GM23338 (cell line): ENCODE measurements around the gene PRODH2.

ENCODE experiments used
- CREB1 ChIP-seq: fragments of 250-450 bp; sonication (Bioruptor Pico); IDR thresholded peaks from 2 replicates; pipeline ENCODE4 v1.5.0; 2020; ENCODE audit warnings: low read depth, mild to moderate bottlenecking, moderate library complexity
- EZH2 ChIP-seq: fragments of 200-600 bp; sonication (generic); IDR thresholded peaks from one replicate; pipeline ENCODE4 v1.8.0; 2017; ENCODE audit warnings: antibody characterized with exemption, mild to moderate bottlenecking, low read depth; ENCODE audit not compliant: unreplicated experiment
- EZH2phosphoT487 ChIP-seq: fragments of 200-600 bp; sonication (generic); IDR thresholded peaks from one replicate; pipeline ENCODE4 v1.8.1; 2018; ENCODE audit warnings: antibody characterized with exemption; ENCODE audit not compliant: unreplicated experiment
- JUNB ChIP-seq: IDR thresholded peaks from one replicate; pipeline ENCODE4 v1.6.1; 2016; ENCODE audit warnings: antibody characterized with exemption; ENCODE audit not compliant: unreplicated experiment
- NANOG ChIP-seq: IDR thresholded peaks from 2 replicates; pipeline ENCODE4 v1.6.1; 2016; ENCODE audit warnings: antibody characterized with exemption, borderline replicate concordance
- POLR2AphosphoS5 ChIP-seq: IDR thresholded peaks from 2 replicates; pipeline ENCODE4 v1.6.1; 2016; ENCODE audit warnings: antibody characterized with exemption, low read depth
- ZNF114 ChIP-seq: fragments of 250-450 bp; sonication (Bioruptor Pico); IDR thresholded peaks from 2 replicates; pipeline ENCODE4 v1.5.0; 2020; ENCODE audit warnings: mild to moderate bottlenecking, moderate library complexity
- ZNF331 ChIP-seq: fragments of 250-450 bp; sonication (Bioruptor Pico); IDR thresholded peaks from 2 replicates; pipeline ENCODE4 v1.5.0; 2020; ENCODE audit warnings: low read depth, mild to moderate bottlenecking, moderate library complexity
- TF ChIP-seq, protein P1 (sequence below): IDR thresholded peaks from one replicate; pipeline ENCODE4 v1.6.1; 2018; ENCODE audit warnings: antibody characterized with exemption; ENCODE audit not compliant: unreplicated experiment
- TF ChIP-seq, protein P2 (sequence below), 2 experiments: fragments of 200-600 bp in 1 of 2; sonication (generic) in 1 of 2; conservative IDR thresholded peaks; 2 replicates each; pipeline versions ENCODE4 v1.5.1 to v1.6.1; 2016 to 2017; ENCODE audit warnings: antibody characterized with exemption in 2 of 2, low read depth in 2 of 2, mild to moderate bottlenecking in 2 of 2, moderate library complexity in 1 of 2
- TF ChIP-seq, protein P3 (sequence below): fragments of 250-450 bp; sonication (Bioruptor Pico); IDR thresholded peaks from 2 replicates; pipeline ENCODE4 v1.5.0; 2020; ENCODE audit warnings: mild to moderate bottlenecking, moderate library complexity

DNA sequence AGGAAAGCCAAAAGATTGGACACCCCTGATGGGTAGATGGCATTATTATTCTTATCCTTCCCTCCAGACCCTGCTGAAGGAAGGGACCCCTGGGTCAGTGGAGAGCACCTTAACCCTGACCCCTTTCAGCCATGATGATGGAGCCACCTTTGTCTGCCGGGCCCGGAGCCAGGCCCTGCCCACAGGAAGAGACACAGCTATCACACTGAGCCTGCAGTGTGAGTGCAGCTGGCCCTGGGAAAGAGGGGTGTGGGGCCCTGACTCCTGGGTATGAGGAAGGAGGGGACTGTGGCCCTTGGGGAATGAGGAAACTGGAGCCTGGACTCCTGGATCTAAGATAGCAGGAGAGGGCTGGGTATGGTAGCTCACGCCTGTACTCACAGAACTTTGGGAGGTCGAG is 46.8 kb upstream of the PRODH2 start:
- TF ChIP-seq, protein P1, sequence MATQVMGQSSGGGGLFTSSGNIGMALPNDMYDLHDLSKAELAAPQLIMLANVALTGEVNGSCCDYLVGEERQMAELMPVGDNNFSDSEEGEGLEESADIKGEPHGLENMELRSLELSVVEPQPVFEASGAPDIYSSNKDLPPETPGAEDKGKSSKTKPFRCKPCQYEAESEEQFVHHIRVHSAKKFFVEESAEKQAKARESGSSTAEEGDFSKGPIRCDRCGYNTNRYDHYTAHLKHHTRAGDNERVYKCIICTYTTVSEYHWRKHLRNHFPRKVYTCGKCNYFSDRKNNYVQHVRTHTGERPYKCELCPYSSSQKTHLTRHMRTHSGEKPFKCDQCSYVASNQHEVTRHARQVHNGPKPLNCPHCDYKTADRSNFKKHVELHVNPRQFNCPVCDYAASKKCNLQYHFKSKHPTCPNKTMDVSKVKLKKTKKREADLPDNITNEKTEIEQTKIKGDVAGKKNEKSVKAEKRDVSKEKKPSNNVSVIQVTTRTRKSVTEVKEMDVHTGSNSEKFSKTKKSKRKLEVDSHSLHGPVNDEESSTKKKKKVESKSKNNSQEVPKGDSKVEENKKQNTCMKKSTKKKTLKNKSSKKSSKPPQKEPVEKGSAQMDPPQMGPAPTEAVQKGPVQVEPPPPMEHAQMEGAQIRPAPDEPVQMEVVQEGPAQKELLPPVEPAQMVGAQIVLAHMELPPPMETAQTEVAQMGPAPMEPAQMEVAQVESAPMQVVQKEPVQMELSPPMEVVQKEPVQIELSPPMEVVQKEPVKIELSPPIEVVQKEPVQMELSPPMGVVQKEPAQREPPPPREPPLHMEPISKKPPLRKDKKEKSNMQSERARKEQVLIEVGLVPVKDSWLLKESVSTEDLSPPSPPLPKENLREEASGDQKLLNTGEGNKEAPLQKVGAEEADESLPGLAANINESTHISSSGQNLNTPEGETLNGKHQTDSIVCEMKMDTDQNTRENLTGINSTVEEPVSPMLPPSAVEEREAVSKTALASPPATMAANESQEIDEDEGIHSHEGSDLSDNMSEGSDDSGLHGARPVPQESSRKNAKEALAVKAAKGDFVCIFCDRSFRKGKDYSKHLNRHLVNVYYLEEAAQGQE: no peak
- TF ChIP-seq, protein P2, sequence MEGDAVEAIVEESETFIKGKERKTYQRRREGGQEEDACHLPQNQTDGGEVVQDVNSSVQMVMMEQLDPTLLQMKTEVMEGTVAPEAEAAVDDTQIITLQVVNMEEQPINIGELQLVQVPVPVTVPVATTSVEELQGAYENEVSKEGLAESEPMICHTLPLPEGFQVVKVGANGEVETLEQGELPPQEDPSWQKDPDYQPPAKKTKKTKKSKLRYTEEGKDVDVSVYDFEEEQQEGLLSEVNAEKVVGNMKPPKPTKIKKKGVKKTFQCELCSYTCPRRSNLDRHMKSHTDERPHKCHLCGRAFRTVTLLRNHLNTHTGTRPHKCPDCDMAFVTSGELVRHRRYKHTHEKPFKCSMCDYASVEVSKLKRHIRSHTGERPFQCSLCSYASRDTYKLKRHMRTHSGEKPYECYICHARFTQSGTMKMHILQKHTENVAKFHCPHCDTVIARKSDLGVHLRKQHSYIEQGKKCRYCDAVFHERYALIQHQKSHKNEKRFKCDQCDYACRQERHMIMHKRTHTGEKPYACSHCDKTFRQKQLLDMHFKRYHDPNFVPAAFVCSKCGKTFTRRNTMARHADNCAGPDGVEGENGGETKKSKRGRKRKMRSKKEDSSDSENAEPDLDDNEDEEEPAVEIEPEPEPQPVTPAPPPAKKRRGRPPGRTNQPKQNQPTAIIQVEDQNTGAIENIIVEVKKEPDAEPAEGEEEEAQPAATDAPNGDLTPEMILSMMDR (conservative IDR thresholded peaks at IDR 0.05; ENCODE audit: low read depth in 2 of 2): no peak
- TF ChIP-seq EZH2 (no peak), ZNF331 (no peak), POLR2AphosphoS5 (no peak), NANOG (no peak), EZH2phosphoT487 (no peak), ZNF114 (no peak), CREB1 (CRISPR knock-in tag) (no peak), JUNB (no peak)
- TF ChIP-seq, protein P3, sequence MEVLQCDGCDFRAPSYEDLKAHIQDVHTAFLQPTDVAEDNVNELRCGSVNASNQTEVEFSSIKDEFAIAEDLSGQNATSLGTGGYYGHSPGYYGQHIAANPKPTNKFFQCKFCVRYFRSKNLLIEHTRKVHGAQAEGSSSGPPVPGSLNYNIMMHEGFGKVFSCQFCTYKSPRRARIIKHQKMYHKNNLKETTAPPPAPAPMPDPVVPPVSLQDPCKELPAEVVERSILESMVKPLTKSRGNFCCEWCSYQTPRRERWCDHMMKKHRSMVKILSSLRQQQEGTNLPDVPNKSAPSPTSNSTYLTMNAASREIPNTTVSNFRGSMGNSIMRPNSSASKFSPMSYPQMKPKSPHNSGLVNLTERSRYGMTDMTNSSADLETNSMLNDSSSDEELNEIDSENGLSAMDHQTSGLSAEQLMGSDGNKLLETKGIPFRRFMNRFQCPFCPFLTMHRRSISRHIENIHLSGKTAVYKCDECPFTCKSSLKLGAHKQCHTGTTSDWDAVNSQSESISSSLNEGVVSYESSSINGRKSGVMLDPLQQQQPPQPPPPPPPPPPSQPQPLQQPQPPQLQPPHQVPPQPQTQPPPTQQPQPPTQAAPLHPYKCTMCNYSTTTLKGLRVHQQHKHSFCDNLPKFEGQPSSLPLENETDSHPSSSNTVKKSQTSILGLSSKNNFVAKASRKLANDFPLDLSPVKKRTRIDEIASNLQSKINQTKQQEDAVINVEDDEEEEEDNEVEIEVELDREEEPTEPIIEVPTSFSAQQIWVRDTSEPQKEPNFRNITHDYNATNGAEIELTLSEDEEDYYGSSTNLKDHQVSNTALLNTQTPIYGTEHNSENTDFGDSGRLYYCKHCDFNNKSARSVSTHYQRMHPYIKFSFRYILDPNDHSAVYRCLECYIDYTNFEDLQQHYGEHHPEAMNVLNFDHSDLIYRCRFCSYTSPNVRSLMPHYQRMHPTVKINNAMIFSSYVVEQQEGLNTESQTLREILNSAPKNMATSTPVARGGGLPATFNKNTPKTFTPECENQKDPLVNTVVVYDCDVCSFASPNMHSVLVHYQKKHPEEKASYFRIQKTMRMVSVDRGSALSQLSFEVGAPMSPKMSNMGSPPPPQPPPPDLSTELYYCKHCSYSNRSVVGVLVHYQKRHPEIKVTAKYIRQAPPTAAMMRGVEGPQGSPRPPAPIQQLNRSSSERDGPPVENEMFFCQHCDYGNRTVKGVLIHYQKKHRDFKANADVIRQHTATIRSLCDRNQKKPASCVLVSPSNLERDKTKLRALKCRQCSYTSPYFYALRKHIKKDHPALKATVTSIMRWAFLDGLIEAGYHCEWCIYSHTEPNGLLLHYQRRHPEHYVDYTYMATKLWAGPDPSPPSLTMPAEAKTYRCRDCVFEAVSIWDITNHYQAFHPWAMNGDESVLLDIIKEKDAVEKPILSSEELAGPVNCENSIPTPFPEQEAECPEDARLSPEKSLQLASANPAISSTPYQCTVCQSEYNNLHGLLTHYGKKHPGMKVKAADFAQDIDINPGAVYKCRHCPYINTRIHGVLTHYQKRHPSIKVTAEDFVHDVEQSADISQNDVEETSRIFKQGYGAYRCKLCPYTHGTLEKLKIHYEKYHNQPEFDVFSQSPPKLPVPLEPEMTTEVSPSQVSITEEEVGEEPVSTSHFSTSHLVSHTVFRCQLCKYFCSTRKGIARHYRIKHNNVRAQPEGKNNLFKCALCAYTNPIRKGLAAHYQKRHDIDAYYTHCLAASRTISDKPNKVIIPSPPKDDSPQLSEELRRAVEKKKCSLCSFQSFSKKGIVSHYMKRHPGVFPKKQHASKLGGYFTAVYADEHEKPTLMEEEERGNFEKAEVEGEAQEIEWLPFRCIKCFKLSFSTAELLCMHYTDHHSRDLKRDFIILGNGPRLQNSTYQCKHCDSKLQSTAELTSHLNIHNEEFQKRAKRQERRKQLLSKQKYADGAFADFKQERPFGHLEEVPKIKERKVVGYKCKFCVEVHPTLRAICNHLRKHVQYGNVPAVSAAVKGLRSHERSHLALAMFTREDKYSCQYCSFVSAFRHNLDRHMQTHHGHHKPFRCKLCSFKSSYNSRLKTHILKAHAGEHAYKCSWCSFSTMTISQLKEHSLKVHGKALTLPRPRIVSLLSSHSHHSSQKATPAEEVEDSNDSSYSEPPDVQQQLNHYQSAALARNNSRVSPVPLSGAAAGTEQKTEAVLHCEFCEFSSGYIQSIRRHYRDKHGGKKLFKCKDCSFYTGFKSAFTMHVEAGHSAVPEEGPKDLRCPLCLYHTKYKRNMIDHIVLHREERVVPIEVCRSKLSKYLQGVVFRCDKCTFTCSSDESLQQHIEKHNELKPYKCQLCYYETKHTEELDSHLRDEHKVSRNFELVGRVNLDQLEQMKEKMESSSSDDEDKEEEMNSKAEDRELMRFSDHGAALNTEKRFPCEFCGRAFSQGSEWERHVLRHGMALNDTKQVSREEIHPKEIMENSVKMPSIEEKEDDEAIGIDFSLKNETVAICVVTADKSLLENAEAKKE (CRISPR knock-in tag): no peak
